Peyer's patch (tissue), 4 donors: ENCODE data around the gene UPK3BL2. TPM values are rescaled to one million over a fixed set of nuclear protein-coding genes. Genes with fewer than 3 reads are reported as not detected.
"Not testable (repeated sequence)": the region's sequence is repeated elsewhere in the genome, so short reads cannot be mapped to it uniquely, and the experiment has no call there.

Experiments
- DNase-seq, 3 donors: peaks; one replicate each; pipeline ENCODE4 v3.0.0-alpha.2; 2017 to 2019
- H3K27ac ChIP-seq, 4 donors: fragments of 200-600 bp; sonication (generic); one replicate each; pipeline ENCODE4 v1.5.1; 2016 to 2019
- H3K27me3 ChIP-seq, 2 donors: fragments of 200-600 bp; sonication (generic); one replicate each; pipeline ENCODE4 v1.5.1; 2019
- H3K36me3 ChIP-seq, 3 donors: fragments of 200-600 bp; sonication (generic); one replicate each; pipeline ENCODE4 v1.5.1; 2016 to 2019
- H3K4me1 ChIP-seq, 4 donors: fragments of 200-600 bp; sonication (generic); one replicate each; pipeline ENCODE4 v1.5.1; 2016 to 2019
- H3K4me3 ChIP-seq, 4 donors: fragments of 200-600 bp; sonication (generic); 1 replicate in 3 of 4; 2 replicates in 1 of 4; pipeline ENCODE4 v1.5.1; 2016 to 2019; ENCODE audit warnings: mild to moderate bottlenecking in 1 of 4
- H3K9me3 ChIP-seq, 4 donors: fragments of 200-600 bp; sonication (generic); one replicate each; pipeline ENCODE4 v1.5.1; 2016 to 2019; ENCODE audit warnings: mild to moderate bottlenecking in 1 of 4
- total RNA-seq, 4 donors: library from RNA; depleted of rRNA; stranded (reverse); fragments of >200 nt; gene quantifications; one replicate each; pipeline ENCODE4 v1.1.0, GENCODE V29; 2016

UPK3BL2 gene
- total RNA-seq, 4 donors from 2014 or later, result 12.6 to 43.9 (median 26.9) TPM

GRCh38 chr7:102546353-102546752 is 2.9 kb upstream of the UPK3BL2 start:
- not testable (repeated sequence) for H3K9me3 ChIP-seq, H3K27ac ChIP-seq, H3K4me1 ChIP-seq, H3K27me3 ChIP-seq, H3K4me3 ChIP-seq, H3K36me3 ChIP-seq
- peak in 1 of 3 donors; percentile 15 for DNase-seq

- H3K27me3 ChIP-seq, H3K4me3 ChIP-seq, H3K4me1 ChIP-seq, H3K9me3 ChIP-seq, H3K27ac ChIP-seq, H3K36me3 ChIP-seq: not testable (repeated sequence)
- DNase-seq, result peak in 1 of 3 donors; percentile 14
These were observed 1.8 kb upstream of the UPK3BL2 start for GRCh38 chr7:102545288-102545687.

- not testable (repeated sequence) for H3K4me3 ChIP-seq, H3K4me1 ChIP-seq, DNase-seq, H3K27ac ChIP-seq, H3K36me3 ChIP-seq, H3K27me3 ChIP-seq, H3K9me3 ChIP-seq
These were observed 876 bp upstream of the UPK3BL2 start for GRCh38 chr7:102544372-102544771.

- not testable (repeated sequence) for H3K27me3 ChIP-seq, H3K36me3 ChIP-seq, H3K27ac ChIP-seq, DNase-seq, H3K4me3 ChIP-seq, H3K4me1 ChIP-seq, H3K9me3 ChIP-seq
These were observed 725 bp downstream of the UPK3BL2 start for GRCh38 chr7:102542771-102543170.

GRCh38 chr7:102542083-102542482 is 1.4 kb downstream of the UPK3BL2 start:
- H3K4me3 ChIP-seq, H3K27ac ChIP-seq, H3K27me3 ChIP-seq, DNase-seq, H3K4me1 ChIP-seq, H3K9me3 ChIP-seq, H3K36me3 ChIP-seq: not testable (repeated sequence)

GRCh38 chr7:102540604-102541003 is 2.9 kb downstream of the UPK3BL2 start:
- H3K27me3 ChIP-seq, H3K4me1 ChIP-seq, H3K4me3 ChIP-seq, H3K36me3 ChIP-seq, H3K9me3 ChIP-seq, DNase-seq, H3K27ac ChIP-seq: not testable (repeated sequence)

- H3K27ac ChIP-seq, H3K9me3 ChIP-seq, H3K4me3 ChIP-seq, H3K27me3 ChIP-seq, H3K36me3 ChIP-seq, DNase-seq, H3K4me1 ChIP-seq: not testable (repeated sequence)
These were observed 8.4 kb downstream of the UPK3BL2 start for GRCh38 chr7:102535062-102535615.

GRCh38 chr7:102532127-102532526 is 11.4 kb downstream of the UPK3BL2 start:
- not testable (repeated sequence) for H3K9me3 ChIP-seq, DNase-seq, H3K27me3 ChIP-seq, H3K36me3 ChIP-seq, H3K4me3 ChIP-seq, H3K4me1 ChIP-seq, H3K27ac ChIP-seq

GRCh38 chr7:102531583-102531982 is 11.9 kb downstream of the UPK3BL2 start:
- H3K4me1 ChIP-seq, H3K27ac ChIP-seq, H3K4me3 ChIP-seq, H3K9me3 ChIP-seq, H3K27me3 ChIP-seq, H3K36me3 ChIP-seq: not testable (repeated sequence)
- peak in 1 of 3 donors; percentile 14 for DNase-seq

GRCh38 chr7:102527822-102528793 is 15.4 kb downstream of the UPK3BL2 start:
- H3K9me3 ChIP-seq, DNase-seq, H3K4me1 ChIP-seq, H3K36me3 ChIP-seq, H3K4me3 ChIP-seq, H3K27ac ChIP-seq, H3K27me3 ChIP-seq: not testable (repeated sequence)

GRCh38 chr7:102527182-102527581 is 16.3 kb downstream of the UPK3BL2 start:
- H3K27me3 ChIP-seq, H3K27ac ChIP-seq, H3K4me1 ChIP-seq, DNase-seq, H3K9me3 ChIP-seq, H3K4me3 ChIP-seq, H3K36me3 ChIP-seq: not testable (repeated sequence)

GRCh38 chr7:102524803-102525202 is 18.7 kb downstream of the UPK3BL2 start:
- not testable (repeated sequence) for DNase-seq, H3K36me3 ChIP-seq, H3K27ac ChIP-seq, H3K9me3 ChIP-seq, H3K27me3 ChIP-seq, H3K4me1 ChIP-seq, H3K4me3 ChIP-seq

- not testable (repeated sequence) for H3K4me3 ChIP-seq, H3K36me3 ChIP-seq, H3K27me3 ChIP-seq, H3K9me3 ChIP-seq, H3K4me1 ChIP-seq, H3K27ac ChIP-seq, DNase-seq
These were observed 22.7 kb downstream of the UPK3BL2 start for GRCh38 chr7:102520797-102521196.

- H3K4me3 ChIP-seq, result peak within 1 kb of the TSS in 2 of 4 donors; percentile 40 to 44
- peak in 2 of 3 donors; percentile 15 to 37 for DNase-seq
- not testable (repeated sequence) for H3K27ac ChIP-seq, H3K27me3 ChIP-seq, H3K9me3 ChIP-seq, H3K4me1 ChIP-seq, H3K36me3 ChIP-seq
These were observed 25.8 kb downstream of the UPK3BL2 start, which contains the start of gene RASA4B for GRCh38 chr7:102517550-102518147. Gene RASA4B (minus strand): TSS chr7:102517777. CDS start chr7:102517710, 67 bp downstream.

- not testable (repeated sequence) for H3K36me3 ChIP-seq, H3K27me3 ChIP-seq, H3K9me3 ChIP-seq, H3K27ac ChIP-seq, DNase-seq, H3K4me3 ChIP-seq, H3K4me1 ChIP-seq
These were observed 26.5 kb downstream of the UPK3BL2 start for GRCh38 chr7:102516951-102517350.
